ENCODE data around the gene SLC38A9. TPM values are rescaled to one million over a fixed set of nuclear protein-coding genes. Genes with fewer than 3 reads are reported as not detected.
"Not testable (repeated sequence)": the region's sequence is repeated elsewhere in the genome, so short reads cannot be mapped to it uniquely, and the experiment has no call there.

The SLC38A9 gene
- total RNA-seq, 4 donors from 2014 or later, result 15.0 to 48.6 (median 32.3) TPM

GRCh38 chr5:55724281-55724680 is 12.2 kb upstream of the SLC38A9 start:
- H3K36me3 ChIP-seq, result no peaks in the 10 kb centered on the region
- peaks cover 4% of the 10 kb centered on the region for H3K27me3 ChIP-seq
- no peaks in the 10 kb centered on the region for H3K9me3 ChIP-seq
- intact Hi-C loops (cut with DNase I; ENCODE audit: low total_unique reads) (no loop called here), in situ Hi-C loops (cut with MboI; ENCODE audit: low pct_ligation_motif_present in 1 of 4, low pct_unique_long_range_greater_than_20kb in 1 of 4, low sequenced_read_pairs in 3 of 4) (loop anchor here in 1 of 4 donors (25.0 kb wide), 1 partner anchor 562 kb away; the partner anchor contains the start of genes CDC20B and GPX8)
- no peaks in the 10 kb centered on the region for H3K4me1 ChIP-seq
- no peak for DNase-seq
- H3K27ac ChIP-seq, result no peak overlapping the region
- 69 to 76% methylated on average over 4 of the region's 4 CpGs for WGBS, 2 donors (ENCODE audit: low coverage in 1 of 2)
- TF ChIP-seq POLR2A (IDR thresholded peaks at IDR 0.05), result no peak
- TF ChIP-seq, protein P1, sequence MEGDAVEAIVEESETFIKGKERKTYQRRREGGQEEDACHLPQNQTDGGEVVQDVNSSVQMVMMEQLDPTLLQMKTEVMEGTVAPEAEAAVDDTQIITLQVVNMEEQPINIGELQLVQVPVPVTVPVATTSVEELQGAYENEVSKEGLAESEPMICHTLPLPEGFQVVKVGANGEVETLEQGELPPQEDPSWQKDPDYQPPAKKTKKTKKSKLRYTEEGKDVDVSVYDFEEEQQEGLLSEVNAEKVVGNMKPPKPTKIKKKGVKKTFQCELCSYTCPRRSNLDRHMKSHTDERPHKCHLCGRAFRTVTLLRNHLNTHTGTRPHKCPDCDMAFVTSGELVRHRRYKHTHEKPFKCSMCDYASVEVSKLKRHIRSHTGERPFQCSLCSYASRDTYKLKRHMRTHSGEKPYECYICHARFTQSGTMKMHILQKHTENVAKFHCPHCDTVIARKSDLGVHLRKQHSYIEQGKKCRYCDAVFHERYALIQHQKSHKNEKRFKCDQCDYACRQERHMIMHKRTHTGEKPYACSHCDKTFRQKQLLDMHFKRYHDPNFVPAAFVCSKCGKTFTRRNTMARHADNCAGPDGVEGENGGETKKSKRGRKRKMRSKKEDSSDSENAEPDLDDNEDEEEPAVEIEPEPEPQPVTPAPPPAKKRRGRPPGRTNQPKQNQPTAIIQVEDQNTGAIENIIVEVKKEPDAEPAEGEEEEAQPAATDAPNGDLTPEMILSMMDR (IDR thresholded peaks at IDR 0.05), result no peak
- no peak for TF ChIP-seq EP300 (IDR thresholded peaks at IDR 0.05; ENCODE audit: low read depth)
- no peak for TF ChIP-seq POLR2AphosphoS5 (IDR thresholded peaks at IDR 0.05)
- no peak overlapping the region for H3K4me3 ChIP-seq

DNA sequence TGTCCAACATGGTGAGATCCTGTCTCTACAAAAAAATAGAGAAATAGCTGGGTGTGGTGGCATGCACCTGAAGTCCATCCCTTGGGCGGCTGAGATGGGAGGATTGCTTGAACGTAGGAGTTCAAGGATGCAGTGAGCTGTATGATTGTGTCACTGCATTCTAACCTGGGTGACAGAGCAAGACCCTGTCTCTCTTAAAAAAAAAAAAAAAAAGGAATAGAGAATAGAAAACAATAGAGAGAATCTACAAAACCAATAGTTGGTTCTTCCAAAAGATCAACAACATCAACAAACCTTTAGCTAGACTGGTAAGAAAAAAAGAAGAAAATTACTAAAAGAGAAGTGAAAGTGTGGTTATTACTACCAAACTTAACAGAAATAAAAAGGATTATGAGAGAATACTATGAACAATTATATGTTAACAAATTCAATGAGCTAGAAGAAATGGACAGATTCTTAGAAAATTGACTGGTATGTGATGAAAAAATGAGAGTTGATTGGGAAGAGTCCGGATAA is 8.1 kb upstream of the SLC38A9 start:
- Histone ChIP-seq H3K4me1 (no peaks in the 10 kb centered on the region), H3K27me3 (peaks cover 4% of the 10 kb centered on the region), H3K36me3 (no peaks in the 10 kb centered on the region), H3K4me3 (no peak overlapping the region), H3K27ac (no peak overlapping the region), H3K9me3 (no peaks in the 10 kb centered on the region)
- in situ Hi-C loops (cut with MboI; ENCODE audit: low pct_ligation_motif_present in 1 of 4, low pct_unique_long_range_greater_than_20kb in 1 of 4, low sequenced_read_pairs in 3 of 4) (loop anchor here in 1 of 4 donors (25.0 kb wide), 1 partner anchor 558 kb away; the partner anchor contains the start of genes CDC20B and GPX8), intact Hi-C loops (cut with DNase I; ENCODE audit: low total_unique reads) (no loop called here)
- TF ChIP-seq, protein P1 (IDR thresholded peaks at IDR 0.05), result no peak
- TF ChIP-seq EP300 (IDR thresholded peaks at IDR 0.05; ENCODE audit: low read depth) (no peak), POLR2AphosphoS5 (IDR thresholded peaks at IDR 0.05) (no peak), POLR2A (IDR thresholded peaks at IDR 0.05) (no peak)
- 87 to 89% methylated on average over 3 of the region's 3 CpGs for WGBS, 2 donors (ENCODE audit: low coverage in 1 of 2)
- no peak for DNase-seq

- H3K9me3 ChIP-seq; H3K27ac ChIP-seq; H3K27me3 ChIP-seq; H3K4me1 ChIP-seq; intact Hi-C loops (cut with DNase I; ENCODE audit: low total_unique reads); DNase-seq; H3K4me3 ChIP-seq; H3K36me3 ChIP-seq: not testable (repeated sequence)
- in situ Hi-C loops (cut with MboI; ENCODE audit: low pct_ligation_motif_present in 1 of 4, low pct_unique_long_range_greater_than_20kb in 1 of 4, low sequenced_read_pairs in 3 of 4), result loop anchor here in 1 of 4 donors (25.0 kb wide), 1 partner anchor 557 kb away; the partner anchor contains the start of genes CDC20B and GPX8
- WGBS, 2 donors (ENCODE audit: low coverage in 1 of 2), result 80 to 100% methylated on average over 1 to 2 of the region's 2 CpGs
Measured at GRCh38 chr5:55719026-55719425, 6.9 kb upstream of the SLC38A9 start.

GRCh38 chr5:55715519-55716078 is 3.5 kb upstream of the SLC38A9 start:
- WGBS, 2 donors (ENCODE audit: low coverage in 1 of 2), result 86 to 94% methylated on average over 6 of the region's 6 CpGs
- Histone ChIP-seq H3K36me3 (no peaks in the 10 kb centered on the region), H3K4me1 (peaks cover 7 to 17% (median 13%) of the 10 kb centered on the region in 4 donors), H3K27ac (no peak overlapping the region), H3K27me3 (no peaks in the 10 kb centered on the region), H3K4me3 (no peak overlapping the region), H3K9me3 (no peaks in the 10 kb centered on the region)
- DNase-seq, result no peak
- TF ChIP-seq POLR2A (IDR thresholded peaks at IDR 0.05), result no peak
- TF ChIP-seq POLR2AphosphoS5 (IDR thresholded peaks at IDR 0.05), result no peak
- TF ChIP-seq EP300 (IDR thresholded peaks at IDR 0.05; ENCODE audit: low read depth), result no peak
- TF ChIP-seq, protein P1 (IDR thresholded peaks at IDR 0.05), result no peak
- intact Hi-C loops (cut with DNase I; ENCODE audit: low total_unique reads) (no loop called here), in situ Hi-C loops (cut with MboI; ENCODE audit: low pct_ligation_motif_present in 1 of 4, low pct_unique_long_range_greater_than_20kb in 1 of 4, low sequenced_read_pairs in 3 of 4) (loop anchor here in 1 of 4 donors (25.0 kb wide), 1 partner anchor 553 kb away; the partner anchor contains the start of genes CDC20B and GPX8)

Data from transverse colon (tissue), 4 donors.